Psoas muscle (tissue), 8 donors: ENCODE results near the gene PDS5B. TPM values are rescaled to one million over a fixed set of nuclear protein-coding genes. Genes with fewer than 3 reads are reported as not detected.
"Not testable (repeated sequence)": the region's sequence is repeated elsewhere in the genome, so short reads cannot be mapped to it uniquely, and the experiment has no call there.

Experiments used
- ATAC-seq, 4 donors: fragments of 200-7000 bp; cut with Tn5 transposase; one replicate each; pipeline ENCODE4 v1.9.1; 2020; ENCODE audit warnings: moderate library complexity in 3 of 4, mild to moderate bottlenecking in 2 of 4
- DNase-seq, 2 donors: peaks; one replicate each; pipeline ENCODE4 v3.0.0-alpha.2; 2020
- H3K27ac ChIP-seq: fragments of 200-600 bp; one replicate; pipeline ENCODE4 v1.8.0; 2022
- H3K27me3 ChIP-seq, 3 donors: fragments of 200-600 bp in 1 of 3; one replicate each; pipeline versions ENCODE4 v1.6.1 to v1.8.0; 2013 to 2022; ENCODE audit warnings: low read length in 2 of 3, mild to moderate bottlenecking in 2 of 3, moderate library complexity in 1 of 3; ENCODE audit not compliant: insufficient read depth in 3 of 3
- H3K36me3 ChIP-seq, 2 donors: fragments of 200-600 bp in 1 of 2; one replicate each; pipeline versions ENCODE4 v1.6.1 to v1.8.0; 2013 to 2022; ENCODE audit warnings: low read depth in 1 of 2, mild to moderate bottlenecking in 1 of 2, moderate library complexity in 1 of 2; ENCODE audit not compliant: insufficient read depth in 1 of 2
- H3K4me1 ChIP-seq: fragments of 200-600 bp; one replicate; pipeline ENCODE4 v1.8.0; 2022
- H3K4me3 ChIP-seq: fragments of 200-600 bp; one replicate; pipeline ENCODE4 v1.8.0; 2022; ENCODE audit warnings: mild to moderate bottlenecking
- H3K9me3 ChIP-seq: fragments of 200-600 bp; one replicate; pipeline ENCODE4 v1.8.0; 2022
- CTCF ChIP-seq: fragments of 200-600 bp; IDR thresholded peaks from one replicate; pipeline ENCODE4 v1.8.0; 2022; ENCODE audit warnings: antibody characterized with exemption
- WGBS, 3 donors: extraction: QIAGEN DNeasy Blood & Tissue Kit; methylation state at CpG; one replicate each; pipeline versions ENCODE4 v1.1.6 to v1.1.7; 2013; 5-methylcytosine and 5-hydroxymethylcytosine counted together
- intact Hi-C, 2 donors: fragments of 100-400 bp; cut with DNase I; formaldehyde crosslinking; loops; one replicate each; pipeline versions ENCODE4 v1.11.0 to v1.14.2; 2022
- polyA plus RNA-seq, 3 donors: library from polyadenylated mRNA; stranded (reverse); fragments of 200-250 nt; gene quantifications; one replicate each; pipeline ENCODE4 v1.2.3, GENCODE V29; 2013
- total RNA-seq, 4 donors: library from RNA; stranded (reverse); fragmentation: NEBNext Ultra II Directional in 2 of 4; extraction: Animal tissue kit (Norgen Biotek cat#: 25700) in 2 of 4; gene quantifications; one replicate each; pipeline versions ENCODE4 v1.2.1 to v1.2.4, GENCODE V29; 2021 to 2023
- donor health status: healthy with polysubstance abuse.
- donor health status: DM: no; HTN: no; CAD: no; lungs with moderate emphysema.
- donor health status: Bipolar disorder and iron deficiency.
- donor health status: healthy.
- donor health status: DM: yes; HTN: yes; CAD: no.
- donor health status: DM: no; HTN: no; CAD: no.
- donor health status: DM: no; HTN: no; CAD: no.
- donor health status: DM: yes; HTN: yes; CAD: no.

PDS5B gene
- total and polyA plus RNA-seq, 7 donors, result 3.6 to 28.1 (median 18.3) TPM

- TF ChIP-seq CTCF, result no peak
- ATAC-seq, result no peak
These were observed 238.4 kb downstream of the PDS5B start for GRCh38 chr13:32824675-32825074.

GRCh38 chr13:32825481-32825880 lies 239.2 kb downstream of the PDS5B start:
- no peaks in the 10 kb centered on the region for H3K4me1 ChIP-seq
- no peaks in the 10 kb centered on the region for H3K9me3 ChIP-seq
- H3K36me3 ChIP-seq, result no peaks in the 10 kb centered on the region
- H3K4me3 ChIP-seq, result no peak overlapping the region
- 86 to 97% (median 91%) methylated on average over 2 of the region's 2 CpGs for WGBS, 3 donors
- H3K27me3 ChIP-seq, result peaks cover 0 to 3% (median 0%) of the 10 kb centered on the region in 3 donors
- DNase-seq (no peak), ATAC-seq (no peak)
- intact Hi-C loops, result no loop called here
- H3K27ac ChIP-seq, result no peak overlapping the region
- TF ChIP-seq CTCF, result no peak

More at GRCh38 chr13:32824675-32825074, 238.4 kb downstream of the PDS5B start:
- no peaks in the 10 kb centered on the region for H3K36me3 ChIP-seq
- intact Hi-C loops, result no loop called here
- no peaks in the 10 kb centered on the region for H3K9me3 ChIP-seq
- WGBS, 3 donors, result 54 to 63% (median 58%) methylated on average over 7 of the region's 7 CpGs
- peaks cover 0 to 3% (median 0%) of the 10 kb centered on the region in 3 donors for H3K27me3 ChIP-seq
- H3K4me1 ChIP-seq, result no peaks in the 10 kb centered on the region
- no peak overlapping the region for H3K27ac ChIP-seq
- no peak overlapping the region for H3K4me3 ChIP-seq
- no peak for DNase-seq

GRCh38 chr13:32826372-32826771 lies 240.1 kb downstream of the PDS5B start:
- intact Hi-C loops, ATAC-seq, H3K4me3 ChIP-seq, H3K36me3 ChIP-seq, H3K27ac ChIP-seq, DNase-seq, H3K27me3 ChIP-seq, H3K9me3 ChIP-seq, H3K4me1 ChIP-seq: not testable (repeated sequence)
- 90 to 97% (median 91%) methylated on average over 5 of the region's 5 CpGs for WGBS, 3 donors

Other genes starting within 250 kb of the PDS5B start
- 1 to 10 TPM; 2.7 to 7.3 (median 4.8) TPM for gene N4BP2L1, start 158.3 kb upstream of the PDS5B start, total RNA-seq
- gene N4BP2L1, start 158.3 kb upstream of the PDS5B start, polyA plus RNA-seq, result 1 to 10 TPM; 2.7 to 3.9 (median 3.4) TPM
- gene N4BP2L2, start 47.7 kb upstream of the PDS5B start, total RNA-seq, result 100 to 1,000 TPM; 102 to 153 (median 132) TPM
- gene N4BP2L2, start 47.7 kb upstream of the PDS5B start, polyA plus RNA-seq, result 10 to 100 TPM; 23.6 to 77.3 (median 48.5) TPM